Mesenchymal stem cell (in vitro differentiated cells and primary cell): ENCODE data around the gene DSCAML1.

ENCODE experiments used
- DNase-seq: peaks from one replicate; pipeline ENCODE4 v3.0.0-alpha.2; 2013
- H2AFZ ChIP-seq: one replicate; pipeline ENCODE4 v1.6.1; 2013; ENCODE audit warnings: low read depth, mild to moderate bottlenecking, control low read depth, inconsistent platforms, low read length, moderate library complexity
- H2AK5ac ChIP-seq: 2 replicates; pipeline ENCODE4 v1.6.1; 2013; ENCODE audit warnings: low read length, moderate library complexity, mild to moderate bottlenecking, inconsistent platforms; ENCODE audit not compliant: severe bottlenecking
- H2BK120ac ChIP-seq: one replicate; pipeline ENCODE4 v1.6.1; 2013; ENCODE audit warnings: low read depth, mild to moderate bottlenecking, inconsistent platforms, low read length, moderate library complexity
- H2BK12ac ChIP-seq, 2 experiments: one replicate each; pipeline ENCODE4 v1.6.1; 2013; ENCODE audit warnings: inconsistent platforms in 2 of 2, low read length in 2 of 2, mild to moderate bottlenecking in 2 of 2, moderate library complexity in 2 of 2, control low read depth in 1 of 2
- H2BK15ac ChIP-seq: one replicate; pipeline ENCODE4 v1.6.1; 2013; ENCODE audit warnings: mild to moderate bottlenecking, low read depth, inconsistent platforms; ENCODE audit not compliant: poor library complexity, severe bottlenecking
- H2BK5ac ChIP-seq: 2 replicates; pipeline ENCODE4 v1.6.1; 2013; ENCODE audit warnings: low read depth, mild to moderate bottlenecking, low read length, control low read depth, inconsistent platforms; ENCODE audit not compliant: poor library complexity, severe bottlenecking
- H3K14ac ChIP-seq, 2 experiments: one replicate each; pipeline ENCODE4 v1.6.1; 2013; ENCODE audit warnings: inconsistent platforms in 2 of 2, low read length in 2 of 2, control low read depth in 1 of 2, mild to moderate bottlenecking in 1 of 2, moderate library complexity in 1 of 2
- H3K18ac ChIP-seq, 2 experiments: one replicate each; pipeline ENCODE4 v1.6.1; 2013; ENCODE audit warnings: inconsistent platforms in 2 of 2, low read length in 2 of 2, control low read depth in 1 of 2, low read depth in 1 of 2, mild to moderate bottlenecking in 1 of 2
- H3K23ac ChIP-seq, 2 experiments: one replicate each; pipeline ENCODE4 v1.6.1; 2013; ENCODE audit warnings: inconsistent platforms in 2 of 2, low read length in 2 of 2, mild to moderate bottlenecking in 2 of 2, moderate library complexity in 2 of 2, control low read depth in 1 of 2
- H3K27ac ChIP-seq: 2 replicates; pipeline ENCODE4 v1.5.1; 2013; ENCODE audit warnings: mild to moderate bottlenecking, moderate library complexity, low read length, control low read depth, inconsistent platforms; ENCODE audit not compliant: poor library complexity, severe bottlenecking
- H3K27me3 ChIP-seq, 2 experiments: 2 replicates each; pipeline versions ENCODE4 v1.6.1 to v1.7.0; 2013; ENCODE audit warnings: low read length in 2 of 2, mild to moderate bottlenecking in 2 of 2, moderate library complexity in 2 of 2, control low read depth in 1 of 2, inconsistent platforms in 1 of 2; ENCODE audit not compliant: control insufficient read depth in 1 of 2, insufficient read depth in 1 of 2
- H3K36me3 ChIP-seq, 2 experiments: 2 replicates each; pipeline versions ENCODE4 v1.6.1 to v1.7.0; 2013; ENCODE audit warnings: low read length in 2 of 2, control low read depth in 1 of 2, inconsistent platforms in 1 of 2, low read depth in 1 of 2, mild to moderate bottlenecking in 1 of 2; ENCODE audit not compliant: insufficient read depth in 2 of 2, control insufficient read depth in 1 of 2
- H3K4ac ChIP-seq, 2 experiments: one replicate each; pipeline ENCODE4 v1.6.1; 2013; ENCODE audit warnings: inconsistent platforms in 2 of 2, low read length in 2 of 2, mild to moderate bottlenecking in 2 of 2, moderate library complexity in 2 of 2, control low read depth in 1 of 2, low read depth in 1 of 2
- H3K4me1 ChIP-seq: 2 replicates; pipeline ENCODE4 v1.6.1; 2013; ENCODE audit warnings: low read depth, low read length, control low read depth; ENCODE audit not compliant: control insufficient read depth, insufficient read depth
- H3K4me2 ChIP-seq: 2 replicates; pipeline ENCODE4 v1.6.1; 2013; ENCODE audit warnings: low read length, mild to moderate bottlenecking, inconsistent platforms; ENCODE audit not compliant: poor library complexity, severe bottlenecking
- H3K4me3 ChIP-seq, 2 experiments: 2 replicates each; pipeline versions ENCODE4 v1.5.1 to v1.7.0; 2013; ENCODE audit warnings: low read length in 2 of 2, mild to moderate bottlenecking in 2 of 2, control low read depth in 1 of 2, low read depth in 1 of 2; ENCODE audit not compliant: insufficient read depth in 1 of 2
- H3K79me1 ChIP-seq: replicated peaks from 2 replicates; pipeline ENCODE4 v1.6.1; 2013; ENCODE audit warnings: mild to moderate bottlenecking, control low read depth, low read length, inconsistent platforms; ENCODE audit not compliant: poor library complexity, severe bottlenecking
- H3K9ac ChIP-seq: 2 replicates; pipeline ENCODE4 v1.7.0; 2013; ENCODE audit warnings: mild to moderate bottlenecking, low read length, moderate library complexity
- H3K9me3 ChIP-seq: 2 replicates; pipeline ENCODE4 v1.7.0; 2013; ENCODE audit warnings: mild to moderate bottlenecking, low read length; ENCODE audit not compliant: control insufficient read depth
- H4K8ac ChIP-seq: one replicate; pipeline ENCODE4 v1.6.1; 2013; ENCODE audit warnings: inconsistent platforms, mild to moderate bottlenecking, low read length, moderate library complexity
- H4K91ac ChIP-seq: one replicate; pipeline ENCODE4 v1.6.1; 2013; ENCODE audit warnings: mild to moderate bottlenecking, low read length, inconsistent platforms
- WGBS: methylation state at CpG from one replicate; pipeline ENCODE4 v1.1.7; 2013; ENCODE audit warnings: mixed read lengths; 5-methylcytosine and 5-hydroxymethylcytosine counted together

The DSCAML1 gene

DNA sequence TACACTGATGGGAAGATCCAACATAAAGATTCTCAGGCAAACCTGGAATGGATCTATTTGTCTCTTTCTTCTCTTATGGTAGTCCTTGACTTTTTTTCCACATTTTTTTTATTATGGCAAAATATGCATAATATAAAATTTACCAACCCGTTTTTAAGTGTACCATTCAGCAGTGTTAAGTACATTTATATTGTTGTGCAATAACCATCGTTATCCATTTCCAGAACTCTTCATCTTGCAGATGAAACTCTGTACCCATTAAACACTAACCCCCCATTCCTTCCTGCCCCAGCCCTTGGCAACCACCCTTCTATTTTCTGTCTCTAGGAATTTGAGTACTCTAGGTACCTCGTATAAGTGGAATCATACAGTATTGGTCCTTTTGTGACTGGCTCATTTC is 99.7 kb downstream of the DSCAML1 start:
- H4K8ac ChIP-seq = no peak overlapping the region
- no peak overlapping the region for H3K14ac ChIP-seq
- H2AK5ac ChIP-seq = no peak overlapping the region
- H3K4ac ChIP-seq = no peak overlapping the region
- no peaks in the 10 kb centered on the region for H3K9me3 ChIP-seq
- no peak overlapping the region for H3K18ac ChIP-seq
- H3K36me3 ChIP-seq = no peaks in the 10 kb centered on the region
- H3K4me2 ChIP-seq = no peak overlapping the region
- H4K91ac ChIP-seq = no peak overlapping the region
- no peak overlapping the region for H3K27ac ChIP-seq
- DNase-seq = no peak
- no peak overlapping the region for H2BK15ac ChIP-seq
- H3K79me1 ChIP-seq = no peaks in the 10 kb centered on the region
- peaks cover 52 to 75% of the 10 kb centered on the region in 2 experiments for H3K27me3 ChIP-seq
- no peak overlapping the region for H2BK12ac ChIP-seq
- no peak overlapping the region for H2AFZ ChIP-seq
- H3K4me1 ChIP-seq = peaks cover 6% of the 10 kb centered on the region
- no peak overlapping the region for H3K9ac ChIP-seq
- no peak overlapping the region for H2BK120ac ChIP-seq
- no peak overlapping the region for H3K23ac ChIP-seq
- WGBS = 96% methylated on average over 2 of the region's 3 CpGs
- no peak overlapping the region for H3K4me3 ChIP-seq
- no peak overlapping the region for H2BK5ac ChIP-seq

DNA sequence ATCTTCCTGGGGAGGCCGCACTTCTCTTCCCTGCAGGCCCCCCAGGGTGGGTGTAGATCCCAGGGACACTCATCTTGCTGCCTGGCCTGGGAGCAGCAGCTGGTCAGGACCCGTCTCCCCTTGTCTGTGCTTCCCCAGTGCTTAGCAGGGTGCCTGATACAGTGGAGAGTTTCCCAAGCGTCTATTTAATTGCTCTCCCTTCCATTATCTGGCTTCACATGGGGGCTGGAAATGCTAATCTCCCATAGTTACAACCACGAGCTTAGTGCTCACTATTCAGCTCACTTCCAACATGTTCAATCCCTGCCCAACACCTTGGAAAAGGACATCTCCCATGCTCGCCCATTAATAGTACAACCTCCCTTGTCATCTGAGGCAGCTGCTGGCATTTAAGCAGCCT is 100.5 kb downstream of the DSCAML1 start:
- Histone ChIP-seq H3K14ac (no peak overlapping the region), H3K9me3 (no peaks in the 10 kb centered on the region), H3K4me2 (no peak overlapping the region), H3K4ac (no peak overlapping the region), H2BK15ac (no peak overlapping the region), H2AFZ (no peak overlapping the region), H4K91ac (no peak overlapping the region), H3K36me3 (no peaks in the 10 kb centered on the region), H3K27me3 (peaks cover 49 to 75% of the 10 kb centered on the region in 2 experiments), H3K9ac (no peak overlapping the region), H2BK12ac (no peak overlapping the region), H2AK5ac (no peak overlapping the region), H3K27ac (no peak overlapping the region), H3K4me1 (peaks cover 4% of the 10 kb centered on the region), H3K4me3 (no peak overlapping the region), H3K18ac (no peak overlapping the region), H4K8ac (no peak overlapping the region), H3K79me1 (no peaks in the 10 kb centered on the region), H2BK120ac (no peak overlapping the region), H2BK5ac (no peak overlapping the region), H3K23ac (no peak overlapping the region)
- WGBS = 37% methylated on average over 5 of the region's 5 CpGs
- DNase-seq = no peak

DNA sequence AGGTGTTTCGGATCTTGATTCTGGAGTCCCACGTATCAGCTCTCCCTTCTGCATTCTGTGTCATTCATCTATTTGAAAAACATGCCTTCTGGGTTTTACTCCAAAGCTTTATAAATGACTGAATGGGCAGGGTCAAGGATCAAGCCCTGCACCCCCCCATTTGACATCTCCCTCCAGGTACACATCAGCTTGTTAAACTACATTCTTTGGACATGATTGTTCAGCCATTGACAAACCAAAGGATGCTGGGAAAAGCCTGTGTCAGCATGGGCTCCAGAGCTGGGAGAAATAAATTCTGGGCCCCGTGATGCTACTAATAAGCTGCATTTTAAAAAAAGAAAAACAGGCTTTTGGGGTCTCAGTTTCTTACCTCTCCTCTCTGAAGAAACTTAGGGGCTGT is 103.7 kb downstream of the DSCAML1 start:
- Histone ChIP-seq H3K4ac (no peak overlapping the region), H3K23ac (no peak overlapping the region), H3K9ac (no peak overlapping the region), H3K27ac (no peak overlapping the region), H2BK5ac (no peak overlapping the region), H3K27me3 (peaks cover 58 to 85% of the 10 kb centered on the region in 2 experiments), H3K4me3 (no peak overlapping the region), H3K4me2 (no peak overlapping the region), H3K9me3 (no peaks in the 10 kb centered on the region), H3K36me3 (no peaks in the 10 kb centered on the region), H2BK15ac (no peak overlapping the region), H3K14ac (no peak overlapping the region), H4K8ac (no peak overlapping the region), H3K18ac (no peak overlapping the region), H2AK5ac (no peak overlapping the region), H2BK12ac (no peak overlapping the region), H3K79me1 (peaks cover 1% of the 10 kb centered on the region), H2AFZ (no peak overlapping the region), H4K91ac (no peak overlapping the region), H2BK120ac (no peak overlapping the region), H3K4me1 (peaks cover 4% of the 10 kb centered on the region)
- DNase-seq = no peak
- 89% methylated on average over 3 of the region's 3 CpGs for WGBS

DNA sequence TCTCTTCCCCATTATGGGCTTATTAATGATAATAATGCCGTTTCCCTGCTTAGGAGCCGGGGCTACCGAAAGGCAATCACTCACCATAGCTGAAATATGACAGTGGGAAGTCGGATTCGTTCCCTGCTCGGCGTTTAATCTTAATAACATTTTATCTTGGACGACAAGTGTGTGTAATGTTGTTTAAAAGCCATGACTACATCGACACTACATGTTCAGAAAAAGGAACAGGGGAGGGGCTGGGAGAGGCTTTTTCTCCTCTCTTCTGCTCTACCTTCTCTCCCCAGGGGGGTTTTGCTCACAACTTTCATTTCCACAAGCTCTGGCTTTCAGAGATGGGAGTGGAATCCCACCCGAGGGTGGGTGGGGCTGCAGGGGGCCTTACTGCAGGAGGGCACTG is 105.5 kb downstream of the DSCAML1 start:
- WGBS = 84% methylated on average over 8 of the region's 10 CpGs
- no peak overlapping the region for H2BK5ac ChIP-seq
- no peak overlapping the region for H4K91ac ChIP-seq
- peaks cover 1% of the 10 kb centered on the region for H3K79me1 ChIP-seq
- H3K9ac ChIP-seq = no peak overlapping the region
- H3K36me3 ChIP-seq = no peaks in the 10 kb centered on the region
- H3K4me2 ChIP-seq = no peak overlapping the region
- DNase-seq = no peak
- no peak overlapping the region for H2BK12ac ChIP-seq
- H3K23ac ChIP-seq = no peak overlapping the region
- no peak overlapping the region for H2BK15ac ChIP-seq
- H2AK5ac ChIP-seq = no peak overlapping the region
- H3K27me3 ChIP-seq = peaks cover 56 to 83% of the 10 kb centered on the region in 2 experiments
- no peak overlapping the region for H2AFZ ChIP-seq
- H3K4ac ChIP-seq = no peak overlapping the region
- no peaks in the 10 kb centered on the region for H3K9me3 ChIP-seq
- peaks cover 4% of the 10 kb centered on the region for H3K4me1 ChIP-seq
- no peak overlapping the region for H3K18ac ChIP-seq
- no peak overlapping the region for H3K14ac ChIP-seq
- H3K4me3 ChIP-seq = no peak overlapping the region
- H4K8ac ChIP-seq = no peak overlapping the region
- H2BK120ac ChIP-seq = no peak overlapping the region
- H3K27ac ChIP-seq = no peak overlapping the region
